GM21423 (cell line): ENCODE results near the gene MCM7.
"Not testable (repeated sequence)": the region's sequence is repeated elsewhere in the genome, so short reads cannot be mapped to it uniquely, and the experiment has no call there.

ENCODE experiments used
- ATAC-seq: cut with Tn5 transposase; IDR thresholded peaks from one replicate; pipeline ENCODE4 v1.9.1; 2021; ENCODE audit warnings: mild to moderate bottlenecking, moderate library complexity; ENCODE audit not compliant: unreplicated experiment

Gene MCM7

DNA sequence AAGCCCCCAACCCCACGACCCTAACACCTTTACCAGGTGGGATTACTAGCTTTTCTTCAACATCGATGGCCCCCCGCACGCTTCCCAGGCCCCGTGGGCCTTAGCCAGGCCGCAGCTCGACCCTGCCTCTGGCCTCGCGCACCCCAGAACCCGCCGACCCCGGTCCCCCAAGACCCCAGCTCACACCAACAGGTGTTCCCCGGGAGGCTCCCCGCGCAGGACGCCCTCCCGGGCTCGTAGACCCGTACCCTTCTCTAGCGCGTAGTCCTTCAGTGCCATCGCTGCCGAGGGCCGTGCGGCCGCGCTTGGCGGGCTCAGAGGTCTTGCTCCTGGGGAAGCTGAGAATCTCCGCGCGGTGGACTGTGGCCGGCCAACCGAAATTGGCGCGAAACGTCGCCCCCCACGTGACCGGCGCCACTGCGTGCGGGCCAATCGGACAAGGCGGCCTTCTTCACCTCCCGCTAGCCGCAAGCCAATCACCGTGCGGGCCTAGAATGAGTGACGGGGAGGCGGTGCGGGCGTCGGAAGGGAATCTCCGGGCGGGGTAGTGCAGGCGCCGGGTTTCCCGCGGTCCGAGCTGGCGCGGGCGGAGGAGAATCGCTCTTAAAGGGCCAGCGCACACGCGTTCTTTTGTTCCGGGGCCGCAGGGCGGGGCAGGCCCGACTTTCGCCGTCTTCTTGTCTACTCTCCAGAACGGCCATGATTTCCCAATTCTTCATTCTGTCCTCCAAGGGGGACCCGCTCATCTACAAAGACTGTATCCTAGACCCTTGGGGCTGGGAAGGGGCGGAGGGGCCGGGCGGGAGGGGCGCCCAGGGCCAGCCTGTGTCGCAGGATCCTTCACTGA is at the start of gene MCM7, which contains the start of gene AP4M1:
TSS of gene MCM7 (minus strand) at position 382 of the 847 bp plus-strand sequence. CDS start at position 279, 103 bp downstream.
TSS of gene AP4M1 (plus strand) at position 628 of the 847 bp plus-strand sequence. CDS start at position 700, 72 bp downstream.
- peak; percentile 81 for ATAC-seq

DNA sequence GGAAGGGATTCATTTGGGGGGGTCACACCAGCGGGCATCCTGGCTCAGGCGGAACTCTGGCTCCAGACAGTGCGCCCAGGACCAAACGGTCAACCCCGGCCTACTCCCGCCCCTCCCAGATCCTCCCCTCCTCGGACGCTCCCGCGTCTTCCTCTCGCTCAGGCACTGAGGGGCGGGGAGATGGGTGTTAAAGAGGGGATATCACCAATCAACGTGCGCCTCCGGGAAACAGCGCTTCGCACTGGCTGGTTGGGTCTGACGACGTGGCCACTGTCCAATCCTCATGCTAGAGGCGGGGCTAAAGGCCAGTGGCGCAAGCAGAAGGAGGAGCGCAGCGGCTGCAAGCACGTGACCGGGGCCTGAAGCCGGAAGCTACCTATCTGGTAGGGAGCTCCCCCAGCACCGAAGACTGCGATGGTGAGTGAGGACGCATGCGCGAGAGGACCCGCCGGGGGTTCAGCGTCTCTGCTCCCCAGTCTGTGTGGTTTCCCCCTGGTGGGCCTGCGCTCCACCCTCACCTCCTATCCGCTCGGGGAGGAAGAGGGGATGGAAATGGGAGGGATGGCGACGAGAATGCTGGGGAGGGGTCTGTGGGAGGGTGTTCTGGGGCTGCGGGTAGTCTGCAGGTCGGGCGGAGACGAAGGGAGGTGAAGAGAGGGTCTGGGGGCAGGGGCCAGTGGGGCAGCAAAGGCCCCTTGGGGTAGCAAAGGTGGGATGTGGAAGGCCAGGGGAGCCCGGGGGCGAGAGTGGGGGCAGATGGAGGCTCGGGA is 47.5 kb upstream of the MCM7 start, which contains the start of gene LAMTOR4:
TSS of gene LAMTOR4 (plus strand) at position 360 of the 770 bp plus-strand sequence. CDS start at position 415, 55 bp downstream.
- peak; percentile 98 for ATAC-seq

DNA sequence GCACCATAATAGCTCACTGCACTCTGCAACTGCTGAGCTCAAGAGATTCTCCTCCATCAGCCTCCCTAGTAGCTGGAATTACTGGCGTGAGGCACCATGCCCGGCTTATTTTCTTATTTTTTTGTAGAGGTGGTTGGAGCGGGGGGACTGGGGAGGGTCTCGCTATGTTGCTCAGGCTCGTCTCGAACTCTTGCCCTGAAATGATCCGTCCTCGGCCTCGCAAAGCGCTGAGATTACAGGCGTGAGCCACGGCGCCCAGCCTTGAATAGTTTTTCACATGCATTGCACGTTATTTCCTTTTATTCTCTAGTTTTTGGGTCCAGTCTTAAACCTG is 47.0 kb upstream of the MCM7 start:
- ATAC-seq: peak; percentile 2

DNA sequence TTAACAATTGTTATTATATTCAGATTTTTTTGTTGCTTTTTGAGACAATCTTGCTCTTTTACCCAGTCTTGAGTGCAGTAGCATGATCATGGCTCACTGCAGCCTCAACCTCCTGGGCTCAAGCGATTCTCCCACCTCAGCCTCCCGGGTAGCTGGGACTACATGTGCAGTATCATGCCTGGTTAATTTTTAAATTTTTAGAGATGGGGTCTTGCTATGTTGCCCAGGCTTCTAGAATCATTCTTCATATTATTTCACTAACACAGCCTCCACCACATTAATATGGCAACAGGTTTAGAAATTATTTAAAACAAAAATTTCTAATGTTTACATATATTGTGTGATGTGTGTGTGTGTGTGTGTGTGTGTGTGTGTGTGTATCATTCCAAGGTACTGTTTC is 46.1 kb upstream of the MCM7 start:
- no peak for ATAC-seq

GRCh38 chr7:100146350-100146749 is 45.2 kb upstream of the MCM7 start:
- not testable (repeated sequence) for ATAC-seq

- ATAC-seq: no peak
These were observed 41.3 kb upstream of the MCM7 start for GRCh38 chr7:100142461-100142860.

DNA sequence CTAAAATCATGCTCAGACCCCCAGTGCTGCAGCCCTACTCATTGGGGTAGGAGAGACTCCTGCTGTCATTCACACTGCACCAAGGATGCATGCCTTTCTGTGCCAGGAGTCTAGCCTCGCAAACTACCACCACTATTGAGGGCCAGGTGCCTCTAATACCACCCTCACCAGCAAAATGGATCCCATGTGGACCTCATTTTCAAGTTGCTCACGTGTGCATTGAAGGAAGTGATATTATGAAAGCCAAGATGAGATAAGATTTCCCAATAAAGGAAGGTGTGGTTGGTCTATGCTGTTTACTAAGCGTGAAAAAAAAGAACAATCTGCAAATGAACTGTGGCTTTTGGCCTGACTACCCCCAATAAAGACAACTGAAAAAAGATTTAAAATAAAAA is 40.4 kb upstream of the MCM7 start:
- no peak for ATAC-seq

DNA sequence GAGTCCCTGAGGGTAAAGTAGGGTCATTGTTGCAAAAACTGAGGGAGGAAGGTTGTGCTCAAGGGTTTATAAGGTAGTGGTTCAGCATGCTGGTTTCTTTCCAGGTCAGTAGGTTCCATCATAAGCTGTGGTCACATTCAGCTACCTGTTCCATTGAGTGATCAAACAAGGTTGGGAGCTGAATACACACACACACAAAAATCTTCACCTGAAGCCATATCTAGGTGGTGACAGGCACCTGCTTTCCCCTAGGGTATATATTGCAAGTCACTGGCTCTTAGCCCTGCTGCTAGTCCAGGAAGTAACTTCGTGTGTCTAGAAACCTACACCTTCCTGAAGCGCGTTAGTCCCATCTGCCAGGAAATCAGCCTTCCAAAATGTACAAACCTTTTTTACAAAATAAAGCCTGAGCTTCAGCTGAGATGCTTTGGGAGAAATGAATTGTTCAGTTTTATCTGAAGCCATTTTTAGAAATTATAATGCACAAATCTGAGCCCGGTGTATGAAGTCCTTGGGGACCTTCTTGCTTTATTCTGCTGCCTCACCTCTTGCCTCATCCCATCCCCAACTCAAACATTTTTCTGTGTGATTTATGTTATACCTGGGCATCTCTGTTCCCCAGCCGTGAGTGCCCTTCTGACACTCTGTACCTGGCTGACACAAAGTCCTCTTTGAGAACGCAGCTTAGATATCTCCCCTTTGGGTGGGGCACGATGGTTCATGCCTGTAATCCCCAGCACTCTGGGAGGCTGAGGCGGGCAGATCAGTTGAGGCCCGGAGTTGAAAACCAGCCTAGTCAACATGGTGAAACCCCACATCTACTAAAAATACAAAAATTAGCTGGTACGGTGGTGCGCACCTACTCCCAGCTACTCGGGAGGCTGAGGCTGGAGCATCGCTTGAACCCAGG is 36.9 kb upstream of the MCM7 start:
- no peak for ATAC-seq

- no peak for ATAC-seq
These were observed 31.5 kb upstream of the MCM7 start for GRCh38 chr7:100132697-100133151.

DNA sequence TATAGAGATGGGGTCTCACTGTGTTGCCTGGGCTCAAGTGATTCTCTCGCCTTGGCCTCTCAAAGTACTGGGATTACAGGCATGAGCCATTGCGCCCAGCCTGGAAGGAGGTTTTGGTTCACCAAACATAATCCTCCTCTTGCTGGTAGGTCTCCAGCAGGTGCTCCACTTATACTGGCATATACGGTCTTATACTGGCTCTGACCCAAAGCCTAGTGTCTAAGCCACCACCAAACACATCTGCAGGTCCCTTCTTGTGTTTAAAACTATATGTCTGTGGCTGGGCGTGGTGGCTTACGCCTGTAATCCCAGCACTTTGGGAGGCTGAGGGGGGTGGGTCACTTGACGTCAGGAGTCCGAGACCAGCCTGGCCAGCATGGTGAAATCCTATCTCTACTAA is 30.9 kb upstream of the MCM7 start:
- ATAC-seq: no peak

GRCh38 chr7:100130608-100131453 is 29.6 kb upstream of the MCM7 start:
- ATAC-seq: no peak

- ATAC-seq: not testable (repeated sequence)
These were observed 29.0 kb upstream of the MCM7 start for GRCh38 chr7:100130220-100130607.

- no peak for ATAC-seq
These were observed 27.4 kb upstream of the MCM7 start for GRCh38 chr7:100128637-100128963.

GRCh38 chr7:100127866-100128636 is 26.9 kb upstream of the MCM7 start:
- no peak for ATAC-seq

DNA sequence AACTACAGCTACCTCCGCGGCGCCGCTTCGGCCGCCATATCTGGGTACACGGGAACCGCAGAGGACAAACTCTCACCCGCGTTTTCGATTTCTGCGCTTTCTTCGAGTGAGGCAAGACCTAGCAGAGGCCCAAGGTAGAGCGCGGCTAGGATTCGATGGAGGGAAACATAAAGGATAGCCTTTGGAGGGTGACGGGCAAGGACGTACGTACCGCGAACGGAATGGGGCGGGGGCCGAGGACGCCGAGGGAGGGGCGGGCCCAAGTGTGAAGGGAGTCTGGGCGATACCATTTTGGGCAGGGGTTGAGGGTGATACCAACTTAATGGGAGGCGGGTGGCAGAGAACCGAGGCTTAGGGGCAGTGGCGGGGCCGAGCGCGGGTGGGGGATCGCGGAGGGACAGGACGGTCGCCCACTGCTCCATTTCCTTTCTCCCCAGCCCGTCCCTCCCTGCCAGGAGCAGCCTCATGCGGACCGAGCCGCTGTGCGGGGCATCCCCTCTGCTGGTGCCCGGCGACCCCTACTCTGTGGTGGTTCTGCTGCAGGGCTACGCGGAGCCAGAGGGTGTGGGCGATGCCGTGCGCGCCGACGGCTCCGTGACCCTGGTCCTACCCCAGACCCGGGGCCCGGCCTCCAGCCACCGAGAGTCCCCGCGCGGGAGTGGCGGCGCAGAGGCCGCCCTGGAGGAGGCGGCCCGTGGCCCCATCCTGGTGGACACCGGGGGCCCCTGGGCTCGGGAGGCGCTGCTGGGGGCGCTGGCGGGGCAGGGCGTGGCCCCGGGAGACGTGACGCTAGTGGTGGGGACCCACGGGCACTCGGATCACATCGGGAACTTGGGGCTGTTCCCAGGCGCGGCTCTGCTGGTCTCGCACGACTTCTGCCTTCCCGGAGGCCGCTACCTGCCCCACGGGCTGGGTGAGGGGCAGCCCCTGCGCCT is 26.0 kb upstream of the MCM7 start, which contains the start of gene MBLAC1:
TSS of gene MBLAC1 (plus strand) at position 37 of the 935 bp plus-strand sequence. CDS start at position 466, 429 bp downstream.
- ATAC-seq: peak; percentile 54

DNA sequence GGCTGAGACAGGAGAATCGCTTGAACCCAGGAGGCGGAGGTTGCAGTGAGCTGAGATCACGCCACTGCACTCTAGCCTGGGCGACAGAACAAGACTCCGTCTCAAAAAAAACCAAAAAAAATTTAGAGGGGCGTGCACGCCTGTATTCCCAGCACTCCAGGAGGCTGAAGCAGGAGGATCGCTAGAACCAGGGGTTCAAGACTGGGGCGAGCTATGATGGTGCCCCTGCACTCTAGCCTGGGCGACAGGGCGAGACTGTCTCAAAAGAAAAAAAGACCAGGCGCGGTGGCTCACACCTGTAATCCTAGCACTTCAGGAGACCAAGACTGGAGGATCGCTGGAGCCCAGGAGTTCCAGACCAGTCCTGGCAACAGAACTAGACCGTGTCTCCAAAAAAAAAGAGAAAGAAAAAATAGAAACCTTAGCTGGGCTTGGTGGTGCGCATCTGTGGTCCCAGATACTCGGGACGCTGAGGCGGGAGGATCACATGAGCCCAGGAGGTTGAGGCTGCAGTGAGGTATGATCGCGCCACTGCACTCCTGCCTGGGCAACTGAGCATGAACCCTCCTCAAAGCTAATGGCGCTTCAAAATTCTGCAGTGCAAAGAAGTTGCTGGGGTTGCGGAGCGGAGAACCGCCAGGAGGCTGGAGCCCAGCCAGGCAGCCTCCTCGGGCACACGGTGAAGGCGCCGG is 25.2 kb upstream of the MCM7 start:
- ATAC-seq: peak; percentile 13
